ENCODE results near the gene RNF167. TPM values are rescaled to one million over a fixed set of nuclear protein-coding genes. Genes with fewer than 3 reads are reported as not detected.

The RNF167 gene
- total and polyA plus RNA-seq, 2 of the 13 experiments (the other 11 are each of a cell fraction or from before 2014, with no cell fraction given), result 44.1 to 45.4 TPM

- peak; percentile 49; the same call in 1 of the 2 replicates for TF ChIP-seq TFDP1 (CRISPR knock-in tag; IDR thresholded peaks at IDR 0.05; ENCODE audit: borderline replicate concordance)
Observed at GRCh38 chr17:4908301-4908700, 31.8 kb upstream of the RNF167 start (continued).

GRCh38 chr17:4908711-4909496, 31.2 kb upstream of the RNF167 start:
- H2AFZ ChIP-seq (ENCODE audit: low read length), result peak overlapping the region; percentile 31
- peak overlapping the region; percentile 43 for H3K27ac ChIP-seq (ENCODE audit: extremely low read length, insufficient read depth, low read length)
- TF ChIP-seq PTBP1 (IDR thresholded peaks at IDR 0.05; ENCODE audit: low read depth, low read length, poor library complexity, severe bottlenecking) (no peak), DMTF1 (CRISPR knock-in tag; IDR thresholded peaks at IDR 0.05) (no peak), ZNF597 (CRISPR knock-in tag; IDR thresholded peaks at IDR 0.05) (no peak), SOX13 (IDR thresholded peaks at IDR 0.05) (no peak), SOX13 (CRISPR knock-in tag; conservative IDR thresholded peaks at IDR 0.05 in 1 of 2, IDR thresholded peaks at IDR 0.05 in 1 of 2) (no peak), NFRKB (IDR thresholded peaks at IDR 0.05) (no peak), ZBTB4 (CRISPR knock-in tag; IDR thresholded peaks at IDR 0.05; ENCODE audit: borderline replicate concordance) (0 out of 2 replicates have a peak, but pooled peaks have one; percentile 8), ZNF570 (CRISPR knock-in tag; IDR thresholded peaks at IDR 0.05; ENCODE audit: borderline replicate concordance) (no peak), SIN3A (IDR thresholded peaks at IDR 0.05; ENCODE audit: borderline replicate concordance, low read depth, low read length) (peak; percentile 78; the same call in 1 of the 2 replicates)

More at GRCh38 chr17:4908711-4909496, 31.2 kb upstream of the RNF167 start:
- H3K4me1 ChIP-seq (ENCODE audit: insufficient read depth, low read length), result peaks cover 71% of the 10 kb centered on the region
- H3K4me2 ChIP-seq (ENCODE audit: low read depth, low read length), result peak overlapping the region; percentile 100
- H3K9me3 ChIP-seq (ENCODE audit: low read length), result no peaks in the 10 kb centered on the region
- intact Hi-C loops (cut with micrococcal nuclease; ENCODE audit: unreplicated experiment), result loop anchor here (1.0 to 10.0 kb wide), 4 partner anchors 25 to 156 kb away; partner anchors contain the start of genes ENO3 and SPAG7
- 2% methylated on average over 12 of the region's 20 CpGs for WGBS (ENCODE audit: low lambda C conversion rate)
- no peaks in the 10 kb centered on the region for H3K36me3 ChIP-seq (replicated peaks in 1 of 2; ENCODE audit: control insufficient read depth in 1 of 2, insufficient read depth in 2 of 2, low read length in 2 of 2)
- ATAC-seq, result peak; percentile 92
- no peaks in the 10 kb centered on the region for H4K20me1 ChIP-seq (ENCODE audit: insufficient read depth, low read length)
- H3K79me2 ChIP-seq (ENCODE audit: insufficient read depth, low read length), result no peaks in the 10 kb centered on the region
- peak overlapping the region; percentile 44 to 71 (median 45) for H3K4me3 ChIP-seq (replicated peaks in 1 of 3; ENCODE audit: insufficient read depth in 1 of 3, low read depth in 2 of 3, low read length in 3 of 3)
- BruUV-seq (replicated peaks), result TSS peak; percentile 84
- ChIA-PET POLR2A (interaction anchor here (0.6 to 2.9 kb wide), 19 partner anchors 11 to 200 kb away, joined by 3 to 103 read pairs (median 6); partner anchors contain the start of genes ARRB2, ENO3, GLTPD2 and INCA1), CTCF (ENCODE audit: low intra/inter-chr PET ratio, low total read pairs) (interaction anchor here (1.6 to 2.0 kb wide), 3 partner anchors 26 to 78 kb away, joined by 3 to 10 read pairs (median 7); partner anchors contain the start of gene CAMTA2)
- H3K9ac ChIP-seq (ENCODE audit: insufficient read depth, low read depth, low read length), result peak overlapping the region; percentile 69
- in situ Hi-C loops (cut with HindIII; ENCODE audit: extremely low pct_ligation_motif_present, low pct_unique_long_range_greater_than_20kb), result loop anchor here (10.0 kb wide), 1 partner anchor 146 kb away; no protein-coding TSS in a partner anchor
- FAIRE-seq, result peak; percentile 92
- H3K27me3 ChIP-seq (ENCODE audit: control insufficient read depth in 1 of 2, insufficient read depth in 2 of 2, low read length in 2 of 2), result no peaks in the 10 kb centered on the region
- DNase-seq (ENCODE audit: low spot score), result peak; percentile 92

Measured in HepG2 (cell line).